Measurements from ENCODE around the gene RHBDD1. TPM values are rescaled to one million over a fixed set of nuclear protein-coding genes. Genes with fewer than 3 reads are reported as not detected.

The RHBDD1 gene
- polyA plus RNA-seq, 2 of the 4 experiments (the other 2 are of a cell fraction): 8.3 to 46.9 TPM

GRCh38 chr2:226978300-226978699, 142.4 kb downstream of the RHBDD1 start:
- CTCF ChIA-PET: interaction anchor here (1.0 to 1.7 kb wide), 3 partner anchors 19 to 1312 kb away, joined by 3 to 7 read pairs (median 5); no protein-coding TSS in a partner anchor
- no peak overlapping the region for H3K4me3 ChIP-seq

GRCh38 chr2:226979004-226979403, 143.2 kb downstream of the RHBDD1 start:
- peak in 1 of 2 experiments; percentile 5 for DNase-seq (ENCODE audit: low read depth in 1 of 2, low spot score in 1 of 2)
- CTCF ChIA-PET: interaction anchor here (1.0 to 1.1 kb wide), 2 partner anchors 177 to 1312 kb away, joined by 3 to 5 read pairs; no protein-coding TSS in a partner anchor
- Histone ChIP-seq H3K4me3 (no peak overlapping the region), H3K4me1 (no peaks in the 10 kb centered on the region), H3K4me2 (no peak overlapping the region), H3K9me3 (no peaks in the 10 kb centered on the region), H3K27ac (no peak overlapping the region)
- ATAC-seq: no peak
- no peak for FAIRE-seq
- WGBS (ENCODE audit: missing lambda C conversion rate): 92% methylated on average over 4 of the region's 4 CpGs
- TF ChIP-seq JUNB (IDR thresholded peaks at IDR 0.05) (no peak), HOXB13 (CRISPR knock-in tag; IDR thresholded peaks at IDR 0.05; ENCODE audit: low read depth) (no peak)
- POLR2A ChIA-PET: no interaction called here

More at GRCh38 chr2:226978300-226978699, 142.4 kb downstream of the RHBDD1 start:
- Histone ChIP-seq H3K27ac (no peak overlapping the region), H3K4me1 (no peaks in the 10 kb centered on the region), H3K4me2 (no peak overlapping the region), H3K9me3 (no peaks in the 10 kb centered on the region)
- FAIRE-seq: no peak
- ATAC-seq: no peak
- POLR2A ChIA-PET: no interaction called here
- TF ChIP-seq HES2 (IDR thresholded peaks at IDR 0.05): no peak
- WGBS (ENCODE audit: missing lambda C conversion rate): 92% methylated on average over 7 of the region's 7 CpGs
- DNase-seq (ENCODE audit: low read depth in 1 of 2, low spot score in 1 of 2): no peak

DNA sequence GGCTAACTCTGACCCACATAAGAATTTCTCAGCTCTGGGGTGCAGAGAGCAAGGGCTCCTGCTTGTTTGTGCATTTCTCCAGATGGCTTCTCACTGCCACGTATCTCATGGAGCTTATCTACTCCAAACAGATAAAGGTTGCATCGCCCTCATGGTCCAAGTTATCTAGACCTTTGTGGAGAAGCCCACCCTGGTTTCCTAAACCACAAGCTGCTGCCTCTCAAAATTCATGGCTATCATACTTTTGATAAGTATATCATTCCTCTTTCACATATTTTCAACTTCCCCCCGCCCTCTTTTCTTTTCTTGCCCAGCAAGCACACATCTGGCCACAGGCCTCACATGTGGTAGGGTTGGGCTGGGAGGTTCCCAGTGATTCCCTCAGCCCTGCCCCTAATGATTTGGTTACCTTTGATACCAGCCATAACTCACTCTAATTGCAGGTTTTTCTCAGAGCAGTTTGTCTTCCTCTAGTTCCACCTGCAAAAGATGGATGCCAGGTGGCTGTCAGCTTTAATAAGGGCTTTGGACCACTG, 146.0 kb downstream of the RHBDD1 start:
- WGBS (ENCODE audit: missing lambda C conversion rate): 88% methylated on average over 3 of the region's 3 CpGs
- ChIA-PET CTCF (interaction anchor here (1.3 to 3.5 kb wide), 4 partner anchors 169 to 1316 kb away, joined by 5 to 11 read pairs (median 7); no protein-coding TSS in a partner anchor), POLR2A (no interaction called here)
- TF ChIP-seq, protein P1, sequence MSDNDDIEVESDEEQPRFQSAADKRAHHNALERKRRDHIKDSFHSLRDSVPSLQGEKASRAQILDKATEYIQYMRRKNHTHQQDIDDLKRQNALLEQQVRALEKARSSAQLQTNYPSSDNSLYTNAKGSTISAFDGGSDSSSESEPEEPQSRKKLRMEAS (IDR thresholded peaks at IDR 0.05): no peak
- TF ChIP-seq FOSL2 (IDR thresholded peaks at IDR 0.05): no peak
- TF ChIP-seq FOSL2 (CRISPR knock-in tag; IDR thresholded peaks at IDR 0.05): no peak
- no peak for TF ChIP-seq CHD4 (IDR thresholded peaks at IDR 0.05; ENCODE audit: borderline replicate concordance)
- TF ChIP-seq NR3C1 (IDR thresholded peaks at IDR 0.05): no peak
- TF ChIP-seq, protein P2, sequence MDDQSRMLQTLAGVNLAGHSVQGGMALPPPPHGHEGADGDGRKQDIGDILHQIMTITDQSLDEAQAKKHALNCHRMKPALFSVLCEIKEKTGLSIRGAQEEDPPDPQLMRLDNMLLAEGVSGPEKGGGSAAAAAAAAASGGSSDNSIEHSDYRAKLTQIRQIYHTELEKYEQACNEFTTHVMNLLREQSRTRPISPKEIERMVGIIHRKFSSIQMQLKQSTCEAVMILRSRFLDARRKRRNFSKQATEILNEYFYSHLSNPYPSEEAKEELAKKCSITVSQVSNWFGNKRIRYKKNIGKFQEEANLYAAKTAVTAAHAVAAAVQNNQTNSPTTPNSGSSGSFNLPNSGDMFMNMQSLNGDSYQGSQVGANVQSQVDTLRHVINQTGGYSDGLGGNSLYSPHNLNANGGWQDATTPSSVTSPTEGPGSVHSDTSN (IDR thresholded peaks at IDR 0.05): no peak
- no peak for TF ChIP-seq NPAS2 (CRISPR knock-in tag; IDR thresholded peaks at IDR 0.05; ENCODE audit: borderline replicate concordance)
- TF ChIP-seq ZSCAN20 (CRISPR knock-in tag; IDR thresholded peaks at IDR 0.05): no peak
- TF ChIP-seq ATOH8 (CRISPR knock-in tag; IDR thresholded peaks at IDR 0.05; ENCODE audit: low read depth): no peak
- TF ChIP-seq, protein P3, sequence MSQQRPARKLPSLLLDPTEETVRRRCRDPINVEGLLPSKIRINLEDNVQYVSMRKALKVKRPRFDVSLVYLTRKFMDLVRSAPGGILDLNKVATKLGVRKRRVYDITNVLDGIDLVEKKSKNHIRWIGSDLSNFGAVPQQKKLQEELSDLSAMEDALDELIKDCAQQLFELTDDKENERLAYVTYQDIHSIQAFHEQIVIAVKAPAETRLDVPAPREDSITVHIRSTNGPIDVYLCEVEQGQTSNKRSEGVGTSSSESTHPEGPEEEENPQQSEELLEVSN (IDR thresholded peaks at IDR 0.05; ENCODE audit: borderline replicate concordance, low read depth): no peak
- TF ChIP-seq RCOR1 (IDR thresholded peaks at IDR 0.05; ENCODE audit: low read depth, low read length): no peak
- no peak for TF ChIP-seq SREBF2 (IDR thresholded peaks at IDR 0.05)
- no peak for TF ChIP-seq RAD21 (conservative IDR thresholded peaks at IDR 0.05 in 1 of 2, IDR thresholded peaks at IDR 0.05 in 1 of 2)
- TF ChIP-seq REST (IDR thresholded peaks at IDR 0.05): no peak
- no peak for TF ChIP-seq NFE2L2 (conservative IDR thresholded peaks at IDR 0.05; ENCODE audit: low read length)
- no peak overlapping the region for H3K4me2 ChIP-seq
- 0 out of 3 replicates have a peak, but pooled peaks cover 2% of the 10 kb centered on the region for H3K4me1 ChIP-seq
- H3K4me3 ChIP-seq: no peak overlapping the region
- ATAC-seq: no peak
- H3K9me3 ChIP-seq: no peaks in the 10 kb centered on the region
- no peak for DNase-seq (ENCODE audit: low read depth in 1 of 2, low spot score in 1 of 2)
- no peak overlapping the region for H3K27ac ChIP-seq
- FAIRE-seq: no peak
